WERI-Rb-1 (cell line): ENCODE measurements around the gene NUP37.

Source experiments
- DNase-seq: peaks from one replicate; pipeline ENCODE4 v3.0.0-alpha.2; 2020
- H3K27ac ChIP-seq: fragments of 250-450 bp; sonication (Bioruptor Pico); 2 replicates; pipeline ENCODE4 v1.5.1; 2020; ENCODE audit warnings: mild to moderate bottlenecking, moderate library complexity
- H3K27me3 ChIP-seq: fragments of 250-450 bp; sonication (Bioruptor Pico); 2 replicates; pipeline ENCODE4 v1.5.1; 2021; ENCODE audit warnings: mild to moderate bottlenecking, low read depth, moderate library complexity; ENCODE audit not compliant: insufficient read depth, severe bottlenecking
- H3K36me3 ChIP-seq: fragments of 250-450 bp; sonication (Bioruptor Pico); 2 replicates; pipeline ENCODE4 v1.5.1; 2020; ENCODE audit warnings: mild to moderate bottlenecking, moderate library complexity
- H3K4me3 ChIP-seq: 2 replicates; pipeline ENCODE4 v1.5.1; 2011; ENCODE audit warnings: low read depth, mild to moderate bottlenecking, control low read depth, low read length
- H3K9me3 ChIP-seq: fragments of 250-450 bp; sonication (Bioruptor Pico); 2 replicates; pipeline ENCODE4 v1.5.1; 2021; ENCODE audit warnings: mild to moderate bottlenecking, moderate library complexity; ENCODE audit not compliant: severe bottlenecking
- TF ChIP-seq, protein P1 (sequence below): IDR thresholded peaks from 2 replicates; pipeline ENCODE4 v1.5.1; 2011; ENCODE audit warnings: low read depth, mild to moderate bottlenecking, control low read depth, inconsistent platforms, low read length

NUP37 gene

DNA sequence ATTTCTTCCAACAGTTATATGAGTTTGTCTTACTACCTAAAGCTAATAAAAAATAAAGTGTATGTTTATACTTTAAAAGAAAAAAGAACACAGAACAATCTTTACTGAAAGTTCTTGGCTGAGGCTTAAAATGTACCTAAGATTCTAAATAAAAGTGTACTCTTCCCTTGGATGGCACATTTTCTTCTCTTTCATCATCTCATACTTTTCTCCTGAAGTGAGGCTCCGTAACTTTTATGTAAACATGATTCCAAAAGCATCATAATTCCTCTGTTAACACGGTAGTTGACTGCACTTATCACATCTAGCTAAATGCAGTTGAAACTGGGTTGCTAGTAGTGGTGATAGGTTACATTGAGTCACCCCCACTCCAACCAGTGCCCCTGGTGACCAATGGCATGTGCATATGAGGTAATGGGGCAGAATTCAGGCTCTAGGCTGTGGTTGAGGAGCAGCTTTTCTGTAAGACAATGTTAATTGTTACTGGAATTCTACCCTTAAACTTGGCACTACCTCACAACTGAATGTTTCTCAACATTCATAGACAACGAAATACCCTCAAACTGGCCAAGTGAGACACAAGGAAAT, 96.5 kb downstream of the NUP37 start:
- TF ChIP-seq, protein P1, sequence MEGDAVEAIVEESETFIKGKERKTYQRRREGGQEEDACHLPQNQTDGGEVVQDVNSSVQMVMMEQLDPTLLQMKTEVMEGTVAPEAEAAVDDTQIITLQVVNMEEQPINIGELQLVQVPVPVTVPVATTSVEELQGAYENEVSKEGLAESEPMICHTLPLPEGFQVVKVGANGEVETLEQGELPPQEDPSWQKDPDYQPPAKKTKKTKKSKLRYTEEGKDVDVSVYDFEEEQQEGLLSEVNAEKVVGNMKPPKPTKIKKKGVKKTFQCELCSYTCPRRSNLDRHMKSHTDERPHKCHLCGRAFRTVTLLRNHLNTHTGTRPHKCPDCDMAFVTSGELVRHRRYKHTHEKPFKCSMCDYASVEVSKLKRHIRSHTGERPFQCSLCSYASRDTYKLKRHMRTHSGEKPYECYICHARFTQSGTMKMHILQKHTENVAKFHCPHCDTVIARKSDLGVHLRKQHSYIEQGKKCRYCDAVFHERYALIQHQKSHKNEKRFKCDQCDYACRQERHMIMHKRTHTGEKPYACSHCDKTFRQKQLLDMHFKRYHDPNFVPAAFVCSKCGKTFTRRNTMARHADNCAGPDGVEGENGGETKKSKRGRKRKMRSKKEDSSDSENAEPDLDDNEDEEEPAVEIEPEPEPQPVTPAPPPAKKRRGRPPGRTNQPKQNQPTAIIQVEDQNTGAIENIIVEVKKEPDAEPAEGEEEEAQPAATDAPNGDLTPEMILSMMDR: no peak
- Histone ChIP-seq H3K36me3 (no peaks in the 10 kb centered on the region), H3K27ac (no peak overlapping the region), H3K9me3 (no peaks in the 10 kb centered on the region), H3K4me3 (no peak overlapping the region), H3K27me3 (no peaks in the 10 kb centered on the region)
- no peak for DNase-seq
